NCI-H82 treated with DMSO at 0.1 percent for 48 hours (cell line): Measurements from ENCODE around the gene LRRC3.

Experiments used
- DNase-seq: peaks from one replicate; lab custom pipeline; 2025; ENCODE audit not compliant: unreplicated experiment; lab: John Stamatoyannopoulos, UW

Gene LRRC3

DNA sequence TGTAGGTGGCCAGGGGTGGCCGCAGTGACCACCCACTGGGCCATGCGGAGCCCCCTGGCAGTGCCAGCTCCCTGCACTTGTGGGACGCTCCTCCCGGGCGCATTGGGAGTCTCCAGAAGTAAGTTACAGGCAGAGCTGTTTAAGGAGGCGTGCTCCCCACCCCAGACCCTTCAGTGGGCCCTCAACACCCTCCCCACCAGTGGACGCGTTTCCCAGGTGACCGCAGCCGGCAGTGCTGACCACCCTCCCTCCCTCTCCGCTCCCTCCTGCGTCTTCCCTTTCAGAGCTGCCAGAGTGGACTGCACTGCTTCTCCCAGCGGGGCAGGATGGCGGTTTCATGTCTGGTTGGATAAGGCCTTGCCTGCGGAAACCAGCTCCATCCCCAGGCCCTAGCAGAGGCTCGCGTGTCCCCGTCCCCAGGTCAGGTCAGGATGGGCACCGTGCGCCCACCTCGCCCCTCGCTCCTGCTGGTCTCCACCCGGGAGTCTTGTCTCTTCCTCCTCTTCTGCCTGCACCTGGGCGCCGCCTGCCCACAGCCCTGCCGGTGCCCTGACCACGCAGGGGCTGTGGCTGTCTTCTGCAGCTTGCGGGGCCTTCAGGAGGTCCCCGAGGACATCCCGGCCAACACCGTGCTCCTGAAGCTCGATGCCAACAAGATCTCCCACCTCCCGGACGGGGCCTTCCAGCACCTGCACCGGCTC is 1.1 kb downstream of the LRRC3 start:
- no peak for DNase-seq

DNA sequence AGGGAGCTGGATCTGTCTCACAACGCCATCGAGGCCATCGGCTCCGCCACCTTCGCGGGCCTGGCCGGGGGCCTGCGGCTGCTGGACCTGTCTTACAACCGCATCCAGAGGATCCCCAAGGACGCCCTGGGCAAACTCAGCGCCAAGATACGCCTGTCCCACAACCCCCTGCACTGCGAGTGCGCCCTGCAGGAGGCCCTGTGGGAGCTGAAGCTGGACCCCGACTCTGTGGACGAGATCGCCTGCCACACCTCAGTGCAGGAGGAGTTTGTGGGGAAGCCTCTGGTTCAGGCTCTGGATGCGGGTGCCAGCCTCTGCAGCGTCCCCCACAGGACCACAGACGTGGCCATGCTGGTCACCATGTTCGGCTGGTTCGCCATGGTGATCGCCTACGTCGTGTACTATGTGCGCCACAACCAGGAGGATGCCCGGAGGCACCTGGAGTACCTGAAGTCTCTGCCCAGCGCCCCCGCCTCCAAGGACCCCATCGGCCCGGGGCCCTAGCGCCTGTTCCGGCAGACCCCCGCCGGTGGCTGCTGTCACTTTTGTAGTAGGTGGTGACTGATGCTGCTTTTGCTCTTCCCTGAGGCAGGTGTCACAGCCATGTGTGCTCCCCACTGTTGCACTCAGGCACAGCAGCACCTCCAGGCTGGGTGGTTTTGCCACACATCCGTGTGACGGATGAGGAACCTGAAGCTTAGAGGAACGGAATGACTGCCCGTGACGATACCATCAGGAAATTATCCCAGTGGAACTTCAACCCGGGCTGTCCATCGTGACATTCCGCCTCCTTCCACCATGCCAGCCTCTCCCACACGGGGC is 1.8 kb downstream of the LRRC3 start:
- DNase-seq, result no peak

DNA sequence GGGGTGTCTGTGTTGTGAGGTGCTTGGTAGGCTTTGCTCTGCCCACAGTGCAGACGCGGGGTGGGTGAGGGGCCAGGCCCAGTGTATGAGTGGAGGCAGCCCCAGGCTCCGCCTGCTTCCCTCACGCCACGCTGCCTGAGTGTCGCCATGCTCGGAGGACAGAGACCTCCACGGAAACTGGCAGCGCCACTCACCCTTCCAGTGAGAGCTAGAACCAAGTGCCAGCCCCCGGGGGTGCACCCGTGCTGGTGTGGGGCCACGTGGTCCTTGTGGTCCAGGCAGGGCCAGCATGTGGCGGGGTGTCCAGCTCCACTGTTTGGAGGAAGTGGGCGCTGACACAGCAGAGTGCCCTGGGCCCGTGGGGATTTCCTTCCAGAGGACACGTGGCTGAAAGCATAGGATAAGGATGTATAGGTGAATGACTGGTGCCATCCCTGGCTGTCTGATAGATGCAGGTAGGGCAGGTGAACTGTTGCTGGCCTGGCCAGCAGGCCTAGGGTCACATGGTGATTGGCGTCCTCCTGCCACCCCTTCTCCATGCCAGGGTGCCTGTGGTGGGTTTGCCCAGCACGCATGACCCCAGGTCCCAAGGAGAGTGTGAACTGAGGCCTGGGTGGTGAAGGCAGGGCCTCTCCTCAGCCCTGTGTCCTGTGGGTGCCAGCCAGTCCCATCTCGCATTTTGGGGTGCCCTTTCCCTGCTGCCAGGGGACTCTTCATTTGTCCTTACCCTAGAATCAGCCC is 3.8 kb downstream of the LRRC3 start:
- no peak for DNase-seq

DNA sequence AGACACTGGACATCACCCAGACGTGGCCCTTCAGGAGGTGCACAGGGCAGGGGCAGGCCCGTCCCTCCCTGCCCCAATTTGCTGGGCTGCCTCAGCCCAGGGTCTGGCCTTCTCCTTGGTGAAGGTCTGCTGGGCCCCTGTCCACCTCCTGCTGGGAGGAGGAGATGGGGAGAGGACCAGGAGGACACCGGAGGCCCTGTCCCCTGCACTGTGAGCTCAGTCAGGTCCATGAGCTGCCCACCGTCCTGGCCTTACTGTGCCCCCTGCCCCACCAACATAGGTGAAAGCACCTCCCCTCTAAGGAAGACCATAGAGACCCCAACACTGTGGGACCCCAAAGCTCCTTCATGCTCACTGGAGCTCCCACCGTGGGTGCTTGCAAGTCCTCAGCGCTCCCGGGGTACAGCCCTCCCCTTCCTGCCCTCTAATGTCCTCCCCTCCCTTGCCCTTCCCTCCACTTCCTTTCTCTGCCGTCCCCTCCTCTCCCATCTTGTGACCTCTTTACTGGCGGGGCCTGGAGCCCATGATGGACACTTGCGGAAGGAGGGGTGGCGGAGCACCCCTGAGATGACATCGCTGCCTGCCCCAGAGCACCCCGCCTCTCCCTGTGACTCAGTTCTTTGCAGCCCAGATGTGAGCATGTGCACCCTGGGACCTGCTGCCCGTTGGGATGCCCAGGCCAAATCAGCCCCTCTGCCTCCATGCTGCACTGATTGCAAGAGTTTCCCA is 4.6 kb downstream of the LRRC3 start:
- no peak for DNase-seq

GRCh38 chr21:44460441-44460755 is 5.1 kb downstream of the LRRC3 start:
- DNase-seq, result no peak

DNA sequence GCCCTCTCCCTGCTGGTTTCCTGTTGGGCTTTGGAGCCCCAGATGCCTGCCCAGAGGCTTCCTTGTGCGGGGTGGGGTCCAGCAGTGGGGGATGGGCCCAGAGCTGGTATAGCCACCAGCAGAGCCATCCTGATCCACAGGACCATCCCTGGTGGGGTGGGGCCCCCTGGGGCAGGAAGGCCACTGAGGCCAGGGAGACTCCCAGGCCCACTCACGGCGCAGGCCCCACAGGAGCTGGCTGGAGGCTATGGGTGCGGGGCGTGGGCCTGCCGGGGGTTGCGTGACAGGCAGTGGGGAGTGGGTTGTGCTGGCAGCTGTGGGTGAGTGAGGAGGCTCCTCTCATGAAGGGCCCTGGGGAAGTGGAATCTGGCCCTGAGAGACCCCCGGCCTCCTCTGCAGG is 5.7 kb downstream of the LRRC3 start:
- DNase-seq, result no peak

- DNase-seq, result no peak
Observed at GRCh38 chr21:44461464-44462001, 6.2 kb downstream of the LRRC3 start.

- no peak for DNase-seq
Observed at GRCh38 chr21:44462086-44462833, 7.0 kb downstream of the LRRC3 start.

- DNase-seq, result no peak
Observed at GRCh38 chr21:44462834-44463200, 7.5 kb downstream of the LRRC3 start.

DNA sequence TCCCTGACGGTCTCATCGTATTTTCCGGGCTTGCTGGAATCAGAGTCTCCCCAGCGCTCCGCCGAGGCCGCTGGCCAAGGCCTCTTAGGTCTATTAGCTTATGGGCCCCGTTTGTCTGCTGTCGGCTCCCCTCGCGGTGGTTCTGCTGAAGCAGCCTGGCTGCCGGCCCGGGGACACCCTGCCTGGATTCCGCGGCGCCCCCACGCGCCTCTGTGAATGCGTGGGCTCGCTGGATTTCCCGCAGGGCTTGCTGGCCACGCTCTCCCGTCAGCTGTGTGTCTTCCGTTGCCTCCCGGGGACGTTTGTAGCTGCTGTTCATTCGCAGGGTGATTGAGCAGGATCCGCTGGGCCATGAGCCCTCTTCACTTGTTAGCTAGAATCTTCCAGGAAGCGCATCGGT is 8.4 kb downstream of the LRRC3 start:
- no peak for DNase-seq

DNA sequence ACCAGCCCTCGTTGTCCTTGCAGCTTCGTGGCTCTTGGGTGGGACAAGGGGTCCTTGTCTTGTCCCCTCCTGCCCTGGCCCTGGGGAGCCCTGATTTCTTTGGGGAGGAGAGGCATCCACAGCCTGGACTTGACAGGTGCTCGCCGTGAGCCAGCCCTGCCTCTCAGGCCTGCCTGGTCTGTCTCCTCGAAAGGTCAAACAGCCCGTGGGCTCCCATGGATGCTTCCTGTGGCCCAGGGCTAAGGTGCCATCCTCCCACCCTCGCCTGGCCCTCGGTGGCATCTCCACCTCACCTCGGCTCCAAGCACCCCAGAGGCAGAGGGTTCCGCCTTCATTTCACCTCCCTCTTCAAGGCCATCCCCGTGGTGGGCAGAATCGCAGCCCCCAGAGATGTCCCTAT is 9.0 kb downstream of the LRRC3 start:
- DNase-seq, result no peak

GRCh38 chr21:44466351-44466954 is 11.1 kb downstream of the LRRC3 start:
- no peak for DNase-seq

GRCh38 chr21:44466996-44467858 is 11.9 kb downstream of the LRRC3 start:
- no peak for DNase-seq

DNA sequence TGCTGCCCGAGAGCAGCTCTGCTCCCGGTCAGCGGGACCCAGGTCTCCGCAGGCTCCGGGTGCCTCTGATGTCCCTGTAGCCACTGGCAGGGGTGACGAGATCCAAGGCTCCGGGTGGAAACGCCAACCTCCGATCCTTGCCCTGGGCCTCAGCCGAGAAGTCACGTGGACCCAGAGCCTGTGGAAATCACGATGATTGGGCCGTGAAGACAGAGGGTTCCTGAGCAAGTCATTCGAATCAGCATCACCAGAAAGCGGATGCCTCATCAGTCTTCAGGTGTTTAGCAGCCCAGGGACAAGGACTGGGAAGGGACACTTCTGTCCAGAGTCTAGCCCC is 12.5 kb downstream of the LRRC3 start:
- DNase-seq, result no peak

DNA sequence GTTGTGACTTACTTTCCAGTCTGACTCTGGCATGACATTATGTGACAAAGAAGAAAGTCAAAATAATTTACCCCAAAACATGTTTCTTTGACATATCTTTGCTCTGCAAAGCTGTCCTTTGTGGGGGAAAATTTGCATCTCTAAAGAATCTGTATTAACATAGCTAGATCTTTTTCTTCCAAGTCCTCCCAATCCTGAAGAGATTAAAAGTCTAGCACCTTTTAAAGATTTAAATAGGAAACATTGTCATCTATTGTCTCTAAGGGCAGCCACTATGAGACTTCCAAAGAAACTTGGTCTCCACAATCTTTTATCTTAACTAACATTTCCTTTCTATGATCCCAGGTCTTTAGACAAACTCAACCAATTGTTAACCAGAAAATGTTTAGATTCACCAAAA is 16.0 kb downstream of the LRRC3 start:
- no peak for DNase-seq

- DNase-seq, result no peak
Observed at GRCh38 chr21:44471996-44472395, 16.7 kb downstream of the LRRC3 start.

DNA sequence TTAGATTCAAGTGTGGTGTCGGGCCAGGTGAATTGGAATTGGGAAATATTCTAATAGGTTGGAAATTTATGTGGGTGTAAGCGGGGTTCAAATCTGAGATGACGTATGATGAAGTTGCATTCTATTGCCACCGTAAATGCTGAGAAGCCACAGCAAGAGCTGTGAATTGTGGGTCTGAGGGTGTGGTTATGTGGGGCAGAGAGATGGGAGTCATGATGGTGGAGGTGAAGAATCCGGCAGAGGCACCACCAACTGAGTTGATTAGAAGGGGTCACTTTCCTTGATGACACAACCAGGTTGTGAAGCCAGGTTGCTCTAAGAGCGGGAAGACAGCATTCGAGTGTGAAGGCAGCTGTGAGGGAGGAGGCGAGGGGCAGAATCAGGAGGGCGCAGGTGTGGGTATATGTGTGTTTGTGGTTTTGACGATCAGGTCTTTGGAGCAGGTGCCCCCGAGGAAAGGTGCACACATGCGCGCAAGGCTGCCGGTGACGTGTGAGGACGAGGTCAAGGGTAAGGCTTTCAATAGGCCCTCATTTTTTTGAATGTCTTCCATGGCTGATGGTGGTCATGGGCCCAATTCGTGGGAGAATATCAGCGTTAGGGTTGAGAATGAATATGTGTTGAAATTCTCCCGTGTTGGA is 18.7 kb downstream of the LRRC3 start:
- DNase-seq, result no peak

DNA sequence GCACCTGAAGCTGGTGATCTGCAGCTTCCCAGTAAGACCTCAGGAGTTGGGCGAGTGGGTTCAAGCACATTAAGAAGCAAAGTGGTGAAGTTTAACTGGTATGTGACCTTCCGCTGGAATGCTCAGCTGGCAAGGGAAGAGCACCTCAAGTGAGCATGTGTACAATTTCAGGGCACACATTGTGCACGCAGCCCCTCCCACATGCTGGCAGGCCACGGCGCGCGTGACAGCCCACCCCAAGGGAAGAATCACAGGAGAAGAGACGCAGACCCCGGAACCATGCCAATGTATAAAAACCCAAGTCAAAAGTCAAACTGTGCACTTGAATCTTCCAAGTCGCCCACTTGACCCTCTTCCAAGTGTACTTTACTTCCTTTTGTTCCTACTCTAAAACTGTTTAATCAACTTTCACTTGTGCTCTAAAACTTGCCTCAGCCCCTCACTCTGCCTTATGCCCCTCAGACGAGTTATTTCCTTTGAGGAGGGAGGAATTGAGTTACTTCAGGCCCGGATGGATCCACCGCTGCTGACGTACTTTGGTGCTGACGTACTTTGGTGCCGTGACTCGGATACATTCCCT is 20.0 kb downstream of the LRRC3 start:
- no peak for DNase-seq
